ENCODE results near the gene GRHL1. TPM values are rescaled to one million over a fixed set of nuclear protein-coding genes. Genes with fewer than 3 reads are reported as not detected.

The GRHL1 gene
- total and polyA plus RNA-seq, 2 of the 8 experiments (the other 6 are each of a cell fraction or from before 2014, with no cell fraction given), result 1.3 to 3.6 TPM

- Histone ChIP-seq H3K9me3 (ENCODE audit: insufficient read depth in 2 of 2, low read depth in 1 of 2, low read length in 1 of 2) (no peaks in the 10 kb centered on the region), H3K27ac (ENCODE audit: low read depth, low read length) (no peak overlapping the region), H3K27me3 (replicated peaks in 1 of 4; ENCODE audit: control insufficient read depth in 3 of 4, extremely low read depth in 1 of 4, insufficient read depth in 3 of 4, low read length in 3 of 4) (no peaks in the 10 kb centered on the region; a peak in 1 of 7 replicates), H4K8ac (ENCODE audit: extremely low read depth, insufficient read depth, low read length) (no peak overlapping the region), H3K36me3 (ENCODE audit: control insufficient read depth in 2 of 4, insufficient read depth in 4 of 4, low read length in 3 of 4) (no peaks in the 10 kb centered on the region), H3K79me1 (ENCODE audit: low read depth, low read length) (no peaks in the 10 kb centered on the region), H2AK5ac (ENCODE audit: low read depth, low read length) (no peak overlapping the region), H2BK20ac (ENCODE audit: low read length) (no peak overlapping the region), H3K4me3 (ENCODE audit: extremely low read depth in 1 of 4, insufficient read depth in 2 of 4, low read depth in 3 of 4, low read length in 4 of 4) (no peak overlapping the region), H3K23ac (ENCODE audit: insufficient read length) (no peak overlapping the region), H3K4me1 (replicated peaks in 1 of 4; ENCODE audit: control insufficient read depth in 3 of 4, insufficient read depth in 4 of 4, low read length in 3 of 4) (no peaks in the 10 kb centered on the region), H3K4me2 (ENCODE audit: insufficient read depth in 1 of 2, low read depth in 2 of 2, low read length in 2 of 2) (no peak overlapping the region), H3K14ac (ENCODE audit: insufficient read length) (no peak overlapping the region), H4K20me1 (replicated peaks in 1 of 2; ENCODE audit: control insufficient read depth in 1 of 2, insufficient read depth in 2 of 2, low read length in 2 of 2) (no peaks in the 10 kb centered on the region), H3K18ac (ENCODE audit: extremely low read depth, low read length) (no peak overlapping the region), H2AFZ (ENCODE audit: low read length) (no peak overlapping the region), H4K5ac (ENCODE audit: insufficient read length, low read depth, low read length) (no peak overlapping the region), H3K56ac (replicated peaks; ENCODE audit: insufficient read length, low read depth, low read length) (no peak overlapping the region), H2BK5ac (ENCODE audit: low read depth, low read length) (no peak overlapping the region), H2BK12ac (ENCODE audit: low read depth, low read length) (no peak overlapping the region), H3K23me2 (ENCODE audit: low read depth, low read length) (no peaks in the 10 kb centered on the region), H3K4ac (replicated peaks; ENCODE audit: insufficient read length, low read depth, low read length) (no peak overlapping the region), H2BK120ac (replicated peaks; ENCODE audit: low read depth, low read length) (no peak overlapping the region), H3K9ac (replicated peaks in 1 of 4; ENCODE audit: extremely low read depth in 1 of 4, low read depth in 3 of 4, low read length in 3 of 4) (no peak overlapping the region), H4K91ac (replicated peaks; ENCODE audit: insufficient read length, low read length) (no peak overlapping the region), H3K79me2 (ENCODE audit: control insufficient read depth in 1 of 2, insufficient read depth in 2 of 2, low read length in 2 of 2) (no peaks in the 10 kb centered on the region), H2BK15ac (ENCODE audit: low read length) (no peak overlapping the region)
- FAIRE-seq (no peak), DNase-seq (ENCODE audit: low read depth in 1 of 2, low spot score in 2 of 2) (no peak)
- ChIA-PET CTCF (ENCODE audit: partially characterized antibody) (interaction anchor here (0.5 to 6.1 kb wide), 3 partner anchors 10 to 162 kb away, joined by 3 to 61 read pairs (median 3); no protein-coding TSS in a partner anchor), POLR2A (ENCODE audit: partially characterized antibody) (no interaction called here)
- TF ChIP-seq JUN (IDR thresholded peaks at IDR 0.05; ENCODE audit: low read depth, low read length) (no peak), SRF (IDR thresholded peaks at IDR 0.05; ENCODE audit: low read depth, low read length) (no peak), RBBP5 (IDR thresholded peaks at IDR 0.05; ENCODE audit: borderline replicate concordance, low read depth, low read length) (no peak), SIN3A (conservative IDR thresholded peaks at IDR 0.05 in 1 of 2, IDR thresholded peaks at IDR 0.05 in 1 of 2; ENCODE audit: low read depth in 1 of 2, low read length in 2 of 2) (no peak), SIX5 (IDR thresholded peaks at IDR 0.05; ENCODE audit: low read depth, low read length) (no peak)
- WGBS, 2 experiments (ENCODE audit: extremely low coverage in 1 of 2, insufficient coverage in 1 of 2, insufficient read length in 1 of 2, insufficient replicate concordance in 2 of 2, low coverage in 1 of 2, low lambda C conversion rate in 2 of 2, missing lambda C conversion rate in 1 of 2), result 88% methylated on average over 2 of the region's 2 CpGs; no CpG with 5 or more reads in 1 of the 2 experiments
Measured at GRCh38 chr2:9980520-9980919, 29.0 kb downstream of the GRHL1 start.

Measured in H1 (cell line).